Measurements from ENCODE around the gene GRAMD1A.

- TF ChIP-seq EZH2 (IDR thresholded peaks at IDR 0.05; ENCODE audit: borderline replicate concordance, insufficient read depth, low read depth, low read length, poor library complexity, severe bottlenecking) = no peak
- TF ChIP-seq CTCF (IDR thresholded peaks at IDR 0.05) = no peak
Measured at GRCh38 chr19:35045667-35046300, 45.7 kb downstream of the GRAMD1A start.
